Subcutaneous abdominal adipose tissue (tissue), 5 donors: ENCODE measurements around the gene FKBP8.
"Not testable (repeated sequence)": the region's sequence is repeated elsewhere in the genome, so short reads cannot be mapped to it uniquely, and the experiment has no call there.

ENCODE experiments used
- H3K27ac ChIP-seq: one replicate; pipeline ENCODE4 v1.7.0; 2013; ENCODE audit warnings: low read depth, mild to moderate bottlenecking, inconsistent platforms, low read length, moderate library complexity
- H3K27me3 ChIP-seq, 5 donors: one replicate each; pipeline ENCODE4 v1.7.0; 2013; ENCODE audit warnings: low read length in 5 of 5, inconsistent platforms in 1 of 5; ENCODE audit not compliant: control insufficient read depth in 5 of 5, insufficient read depth in 4 of 5
- H3K36me3 ChIP-seq, 5 donors: one replicate each; pipeline ENCODE4 v1.7.0; 2013; ENCODE audit warnings: low read length in 5 of 5; ENCODE audit not compliant: control insufficient read depth in 5 of 5, insufficient read depth in 5 of 5
- H3K4me1 ChIP-seq, 5 donors: one replicate each; pipeline ENCODE4 v1.7.0; 2013; ENCODE audit warnings: low read length in 5 of 5, mild to moderate bottlenecking in 3 of 5, moderate library complexity in 1 of 5; ENCODE audit not compliant: control insufficient read depth in 5 of 5, insufficient read depth in 5 of 5
- H3K4me3 ChIP-seq, 5 donors: one replicate each; pipeline ENCODE4 v1.7.0; 2013; ENCODE audit warnings: low read length in 5 of 5, low read depth in 1 of 5
- H3K9ac ChIP-seq, 5 donors: one replicate each; pipeline ENCODE4 v1.7.0; 2013; ENCODE audit warnings: low read length in 5 of 5, mild to moderate bottlenecking in 4 of 5, moderate library complexity in 3 of 5
- H3K9me3 ChIP-seq, 5 donors: one replicate each; pipeline ENCODE4 v1.7.0; 2013; ENCODE audit warnings: low read length in 5 of 5; ENCODE audit not compliant: control insufficient read depth in 5 of 5
- donor health status: healthy.
- donor health status: healthy.
- donor health status: healthy.
- donor health status: healthy.
- donor health status: healthy.

FKBP8 gene

GRCh38 chr19:18538115-18538514, 5.3 kb downstream of the FKBP8 start:
- no peak overlapping the region for H3K9ac ChIP-seq
- no peaks in the 10 kb centered on the region for H3K9me3 ChIP-seq
- H3K4me3 ChIP-seq, result no peak overlapping the region
- H3K36me3 ChIP-seq, result peaks cover 4 to 65% (median 49%) of the 10 kb centered on the region in 5 donors
- peaks cover 0 to 17% (median 14%) of the 10 kb centered on the region in 5 donors for H3K4me1 ChIP-seq
- no peaks in the 10 kb centered on the region for H3K27me3 ChIP-seq
- no peak overlapping the region for H3K27ac ChIP-seq

GRCh38 chr19:18537431-18537830, 5.9 kb downstream of the FKBP8 start:
- Histone ChIP-seq H3K36me3 (peaks cover 4 to 71% (median 56%) of the 10 kb centered on the region in 5 donors), H3K27ac (no peak overlapping the region), H3K4me3 (no peak overlapping the region), H3K27me3 (no peaks in the 10 kb centered on the region), H3K4me1 (peaks cover 0 to 14% (median 11%) of the 10 kb centered on the region in 5 donors), H3K9ac (no peak overlapping the region), H3K9me3 (no peaks in the 10 kb centered on the region)

- no peaks in the 10 kb centered on the region for H3K27me3 ChIP-seq
- H3K9me3 ChIP-seq, result no peaks in the 10 kb centered on the region
- peaks cover 0 to 4% (median 2%) of the 10 kb centered on the region in 5 donors for H3K4me1 ChIP-seq
- peaks cover 4 to 78% (median 65%) of the 10 kb centered on the region in 5 donors for H3K36me3 ChIP-seq
- no peak overlapping the region for H3K9ac ChIP-seq
- no peak overlapping the region for H3K4me3 ChIP-seq
- no peak overlapping the region for H3K27ac ChIP-seq
Observed at GRCh38 chr19:18536475-18536874, 6.9 kb downstream of the FKBP8 start.

GRCh38 chr19:18533058-18533457, 10.3 kb downstream of the FKBP8 start:
- peaks cover 0 to 56% (median 47%) of the 10 kb centered on the region in 5 donors for H3K36me3 ChIP-seq
- no peaks in the 10 kb centered on the region for H3K9me3 ChIP-seq
- no peak overlapping the region for H3K27ac ChIP-seq
- no peaks in the 10 kb centered on the region for H3K4me1 ChIP-seq
- H3K9ac ChIP-seq, result no peak overlapping the region
- H3K4me3 ChIP-seq, result no peak overlapping the region
- no peaks in the 10 kb centered on the region for H3K27me3 ChIP-seq

GRCh38 chr19:18532168-18532890, 11.0 kb downstream of the FKBP8 start:
- no peak overlapping the region for H3K4me3 ChIP-seq
- peaks cover 0 to 48% (median 42%) of the 10 kb centered on the region in 5 donors for H3K36me3 ChIP-seq
- H3K27ac ChIP-seq, result no peak overlapping the region
- no peaks in the 10 kb centered on the region for H3K27me3 ChIP-seq
- H3K9ac ChIP-seq, result no peak overlapping the region
- peaks cover 0 to 2% (median 0%) of the 10 kb centered on the region in 5 donors for H3K4me1 ChIP-seq
- H3K9me3 ChIP-seq, result no peaks in the 10 kb centered on the region

- no peaks in the 10 kb centered on the region for H3K9me3 ChIP-seq
- H3K4me1 ChIP-seq, result peaks cover 0 to 7% (median 0%) of the 10 kb centered on the region in 5 donors
- no peak overlapping the region for H3K27ac ChIP-seq
- H3K36me3 ChIP-seq, result peaks cover 0 to 40% (median 34%) of the 10 kb centered on the region in 5 donors
- no peak overlapping the region for H3K4me3 ChIP-seq
- H3K27me3 ChIP-seq, result no peaks in the 10 kb centered on the region
- no peak overlapping the region for H3K9ac ChIP-seq
Observed at GRCh38 chr19:18531485-18531884, 11.9 kb downstream of the FKBP8 start.

GRCh38 chr19:18529782-18530181, 13.6 kb downstream of the FKBP8 start:
- H3K9me3 ChIP-seq, result no peaks in the 10 kb centered on the region
- H3K27ac ChIP-seq, result no peak overlapping the region
- H3K9ac ChIP-seq, result no peak overlapping the region
- H3K4me3 ChIP-seq, result no peak overlapping the region
- peaks cover 0 to 9% (median 0%) of the 10 kb centered on the region in 5 donors for H3K4me1 ChIP-seq
- H3K36me3 ChIP-seq, result peaks cover 0 to 26% (median 23%) of the 10 kb centered on the region in 5 donors
- H3K27me3 ChIP-seq, result no peaks in the 10 kb centered on the region

GRCh38 chr19:18526316-18526715, 17.1 kb downstream of the FKBP8 start:
- no peak overlapping the region for H3K9ac ChIP-seq
- H3K27me3 ChIP-seq, result no peaks in the 10 kb centered on the region
- no peak overlapping the region for H3K27ac ChIP-seq
- H3K4me1 ChIP-seq, result peaks cover 0 to 13% (median 5%) of the 10 kb centered on the region in 5 donors
- H3K36me3 ChIP-seq, result peaks cover 0 to 2% (median 2%) of the 10 kb centered on the region in 5 donors
- no peaks in the 10 kb centered on the region for H3K9me3 ChIP-seq
- H3K4me3 ChIP-seq, result no peak overlapping the region

- H3K4me3 ChIP-seq, result no peak overlapping the region
- H3K9ac ChIP-seq, result no peak overlapping the region
- H3K27ac ChIP-seq, result no peak overlapping the region
- H3K4me1 ChIP-seq, result peaks cover 3 to 33% (median 27%) of the 10 kb centered on the region in 5 donors
- no peaks in the 10 kb centered on the region for H3K27me3 ChIP-seq
- no peaks in the 10 kb centered on the region for H3K9me3 ChIP-seq
- no peaks in the 10 kb centered on the region for H3K36me3 ChIP-seq
Observed at GRCh38 chr19:18523841-18524240, 19.5 kb downstream of the FKBP8 start.

- not testable (repeated sequence) for H3K27ac ChIP-seq, H3K9me3 ChIP-seq, H3K9ac ChIP-seq, H3K27me3 ChIP-seq, H3K36me3 ChIP-seq
- Histone ChIP-seq H3K4me1 (peaks cover 3 to 37% (median 29%) of the 10 kb centered on the region in 5 donors), H3K4me3 (peak overlapping the region in 3 of 5 donors; percentile 23 to 33 (median 30))
Observed at GRCh38 chr19:18522862-18523440, 20.4 kb downstream of the FKBP8 start.
